Fibroblast of skin of back (primary cell): ENCODE data around the gene HK2.
"Not testable (repeated sequence)": the region's sequence is repeated elsewhere in the genome, so short reads cannot be mapped to it uniquely, and the experiment has no call there.

ENCODE experiments used
- DNase-seq: peaks from one replicate; pipeline ENCODE4 v3.0.0-alpha.2; 2013

The HK2 gene

DNA sequence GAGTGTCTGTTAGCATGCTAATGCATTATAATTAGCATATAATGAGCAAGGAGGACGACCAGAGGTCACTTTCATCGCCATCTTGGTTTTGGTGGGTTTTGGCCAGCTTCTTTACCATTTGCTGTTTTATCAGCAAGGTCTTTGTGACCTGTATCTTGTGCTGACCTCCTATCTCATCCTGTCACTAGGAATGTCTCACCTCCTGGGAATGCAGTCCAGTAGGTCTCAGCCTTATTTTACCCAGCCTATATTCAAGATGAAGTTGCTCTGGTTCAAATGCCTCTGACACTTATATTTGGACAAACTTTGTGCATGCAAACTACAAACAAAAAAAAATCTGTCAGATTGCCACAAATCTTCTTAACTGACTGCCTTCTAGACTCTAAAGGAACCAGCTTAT, 66.3 kb downstream of the HK2 start:
- DNase-seq: not testable (repeated sequence)

DNA sequence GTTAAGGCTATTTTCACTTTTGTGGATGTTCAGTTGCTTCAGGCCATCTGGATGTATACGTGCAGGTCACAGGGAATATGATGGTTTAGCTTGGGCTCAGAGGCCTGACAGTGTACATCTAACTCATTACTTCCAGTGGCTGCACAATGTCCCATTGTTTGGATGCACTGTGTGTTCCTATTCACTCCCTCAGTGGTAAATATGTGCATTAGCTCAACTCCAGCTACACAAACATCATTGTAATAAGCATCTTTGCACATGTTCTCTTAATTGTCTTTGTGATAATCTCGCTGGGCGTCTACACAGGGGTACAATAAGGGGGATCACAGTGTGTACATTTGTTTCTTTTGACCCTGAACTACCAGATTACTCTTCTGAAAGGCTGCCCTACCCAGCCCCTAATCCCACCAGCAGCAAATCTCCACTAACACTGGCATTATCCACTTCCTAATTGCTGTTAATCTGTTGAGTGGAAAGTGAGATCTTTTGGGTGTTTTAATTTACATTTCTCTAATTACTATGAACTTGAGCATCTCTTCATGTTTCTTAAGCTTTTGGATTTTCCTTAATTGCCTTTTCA, 68.4 kb downstream of the HK2 start:
- DNase-seq: no peak

DNA sequence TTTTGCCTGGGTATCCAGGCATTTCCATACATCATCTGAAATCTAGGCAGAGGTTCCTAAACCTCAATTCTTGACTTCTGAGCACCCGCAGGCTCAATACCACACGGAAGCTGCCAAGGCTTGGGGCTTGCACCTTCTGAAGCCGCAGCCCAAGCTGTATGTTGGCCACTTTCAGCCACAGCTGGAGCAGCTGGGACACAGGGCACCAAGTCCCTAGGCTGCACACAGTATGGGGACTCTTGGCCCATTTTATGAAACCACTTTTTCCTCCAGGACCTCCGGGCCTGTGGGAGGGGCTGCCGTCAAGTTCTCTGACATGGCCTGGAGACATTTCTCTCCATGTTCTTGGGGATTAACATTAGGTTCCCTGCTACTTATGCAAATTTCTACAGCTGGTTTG, 72.5 kb downstream of the HK2 start:
- DNase-seq: no peak

DNA sequence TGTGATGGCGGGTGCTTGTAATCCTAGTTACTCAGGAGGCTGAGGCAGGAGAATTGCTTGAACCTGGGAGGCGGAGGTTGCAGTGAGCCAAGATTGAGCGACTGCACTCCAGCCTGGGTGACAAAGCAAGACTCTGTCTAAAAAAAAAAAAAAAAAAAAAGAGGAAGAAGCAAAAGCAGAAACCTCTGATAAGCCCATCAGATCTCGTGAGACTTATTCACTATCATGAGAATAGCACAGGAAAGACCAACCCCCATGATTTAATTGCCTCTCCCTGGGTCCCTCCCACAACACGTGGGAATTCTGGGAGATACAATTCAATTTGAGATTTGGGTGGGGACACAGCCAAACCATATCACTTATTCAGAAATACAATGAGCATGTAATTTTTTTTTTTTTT, 73.6 kb downstream of the HK2 start:
- DNase-seq: not testable (repeated sequence)

DNA sequence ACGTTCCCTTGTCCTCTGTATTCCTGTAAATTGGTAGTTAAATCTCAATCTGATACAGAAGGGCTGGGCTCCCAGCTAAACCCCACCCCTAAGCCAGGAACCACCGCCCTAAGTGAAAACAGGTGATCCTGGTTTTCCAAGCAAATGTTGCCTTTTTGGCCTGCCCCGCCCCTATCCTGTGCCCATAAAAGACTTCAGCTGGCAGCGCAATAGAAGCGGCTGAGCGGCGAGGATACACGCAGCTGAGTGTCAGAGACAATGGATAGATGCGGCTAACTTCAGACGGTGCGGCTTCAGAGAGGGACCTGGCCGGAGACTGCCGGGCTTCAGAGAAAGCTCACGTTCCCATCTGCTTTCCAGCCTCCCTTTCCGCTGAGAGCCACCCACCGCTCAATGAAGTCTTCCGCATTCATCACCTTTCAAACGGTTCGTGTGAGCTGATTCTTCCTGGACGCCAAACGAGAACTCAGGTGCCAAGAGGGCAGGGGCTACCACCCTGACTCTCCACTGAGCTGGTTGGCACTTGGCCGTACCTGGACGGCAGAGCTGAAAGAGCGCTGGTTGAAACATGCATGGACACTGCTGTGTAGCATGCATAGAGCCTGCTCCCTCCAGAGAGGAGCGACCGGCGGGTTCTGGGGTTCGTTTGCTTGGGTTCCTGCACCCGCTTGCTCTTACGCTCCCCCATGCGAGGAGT, 75.0 kb downstream of the HK2 start:
- DNase-seq: no peak

DNA sequence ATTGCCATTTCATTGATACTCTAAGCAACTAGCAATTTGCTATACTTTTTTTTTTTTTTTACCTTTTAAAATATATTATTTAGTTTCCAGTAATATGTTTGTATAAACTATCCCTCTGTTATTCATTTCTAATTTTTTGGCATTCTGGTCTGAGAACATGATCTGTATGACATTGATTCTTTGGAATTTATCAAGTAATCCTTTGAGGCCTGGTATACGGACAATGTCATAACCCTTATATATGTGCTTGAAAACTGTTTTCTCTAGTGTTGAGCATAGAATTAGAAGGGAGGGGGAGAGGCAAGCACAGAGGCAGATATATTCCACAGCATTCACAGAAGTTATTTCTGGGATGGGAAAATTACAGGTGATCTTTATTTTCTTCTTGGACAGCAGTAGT, 76.3 kb downstream of the HK2 start:
- DNase-seq: no peak

DNA sequence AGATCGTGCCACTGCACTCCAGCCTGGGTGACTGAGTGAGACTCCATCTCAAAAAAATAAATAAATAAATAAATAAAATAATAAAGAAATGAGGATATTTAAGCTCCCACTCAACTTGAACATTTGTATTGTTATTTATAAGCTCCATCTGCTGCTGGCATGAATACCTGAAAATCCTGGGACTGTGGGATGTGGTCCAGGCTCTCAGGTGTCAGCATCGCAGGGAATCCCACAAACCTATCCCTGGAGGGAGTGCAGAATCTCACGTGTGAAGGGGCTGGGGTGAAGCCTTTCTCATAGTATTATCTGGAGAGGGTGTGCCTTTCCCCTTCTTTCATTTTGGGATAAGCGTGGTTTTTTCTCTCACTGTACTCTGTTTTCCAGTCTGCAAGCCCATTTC, 77.1 kb downstream of the HK2 start:
- DNase-seq: no peak

DNA sequence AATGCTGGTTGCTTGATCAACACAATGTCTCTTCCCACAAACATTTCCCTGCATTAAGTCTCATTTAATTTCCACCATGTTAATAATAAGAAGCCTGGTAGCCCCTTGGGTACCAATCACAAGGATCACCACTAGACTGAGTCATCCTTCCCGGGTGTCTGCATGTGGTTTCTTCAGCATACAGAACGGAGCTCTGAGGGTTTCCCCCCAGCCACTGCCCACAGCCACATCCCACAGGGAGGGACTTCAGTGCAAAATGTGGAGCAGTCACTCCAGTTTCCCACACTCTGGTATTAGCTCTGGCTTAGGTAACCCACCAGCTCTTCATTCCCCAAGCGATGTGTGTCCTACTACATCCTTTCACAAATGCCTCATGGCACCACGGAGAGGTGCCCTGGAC, 81.8 kb downstream of the HK2 start:
- peak; percentile 63 for DNase-seq

DNA sequence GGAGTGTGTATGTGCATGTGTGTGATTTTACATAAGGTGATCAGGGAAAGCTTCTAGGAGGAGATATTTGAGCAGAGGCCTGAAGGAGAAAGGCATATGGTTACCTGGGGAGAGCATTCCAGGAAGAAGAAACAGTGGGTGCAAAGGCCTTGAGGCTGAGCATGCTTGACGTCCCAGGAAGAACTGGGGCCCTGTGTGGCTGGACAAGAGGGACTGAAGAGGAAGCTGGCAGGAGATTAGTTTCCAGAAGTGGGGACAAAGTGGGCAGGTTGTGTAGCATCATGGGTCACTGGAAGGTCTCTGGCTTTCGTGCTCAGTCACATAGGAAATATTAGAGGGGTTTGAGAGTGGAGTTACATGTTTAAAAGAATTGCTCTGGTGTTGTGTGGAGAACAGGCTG, 82.5 kb downstream of the HK2 start:
- DNase-seq: no peak

DNA sequence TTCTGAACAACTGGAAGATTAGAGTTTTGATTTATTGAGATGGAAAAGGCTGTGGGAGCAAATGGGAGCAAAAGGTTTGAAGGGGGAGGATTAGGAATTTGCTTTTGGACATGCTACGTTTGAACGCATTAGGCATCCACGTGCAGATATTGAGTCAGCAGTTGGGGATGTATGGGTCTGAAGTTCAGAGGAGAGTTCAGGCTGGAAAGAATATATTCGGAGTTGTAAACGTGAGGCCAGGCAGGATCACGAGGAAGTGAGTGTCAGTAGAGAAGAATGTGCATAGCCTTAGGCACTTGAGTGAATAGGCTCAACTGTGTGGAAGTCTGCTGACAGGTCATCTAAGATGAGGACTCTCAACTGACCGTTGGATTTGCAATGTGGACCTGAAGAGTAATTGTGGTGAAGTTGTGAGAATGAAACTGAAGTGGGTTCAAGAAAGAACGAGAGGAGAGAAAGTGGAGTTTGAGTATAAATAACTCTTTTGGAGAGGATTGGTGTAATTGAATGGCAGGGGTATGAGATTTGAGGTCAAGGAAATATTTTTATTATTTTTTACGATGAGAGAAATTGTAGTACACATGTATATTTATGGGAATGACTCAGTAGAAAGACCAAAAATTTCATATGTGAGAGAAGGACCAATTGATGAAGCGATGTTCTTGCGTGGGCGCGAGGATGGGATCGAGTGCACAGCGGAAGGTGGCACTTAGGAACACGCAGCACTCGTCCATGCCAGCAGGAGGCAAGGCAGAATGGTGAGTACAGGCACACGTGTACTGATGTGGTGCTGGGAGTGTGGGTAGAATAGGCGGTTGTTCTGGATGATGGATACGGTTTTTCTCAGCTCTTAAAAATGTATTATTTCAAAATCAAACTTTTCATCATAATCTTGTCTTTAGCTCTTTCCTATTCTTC, 84.0 kb downstream of the HK2 start:
- DNase-seq: peak; percentile 68

DNA sequence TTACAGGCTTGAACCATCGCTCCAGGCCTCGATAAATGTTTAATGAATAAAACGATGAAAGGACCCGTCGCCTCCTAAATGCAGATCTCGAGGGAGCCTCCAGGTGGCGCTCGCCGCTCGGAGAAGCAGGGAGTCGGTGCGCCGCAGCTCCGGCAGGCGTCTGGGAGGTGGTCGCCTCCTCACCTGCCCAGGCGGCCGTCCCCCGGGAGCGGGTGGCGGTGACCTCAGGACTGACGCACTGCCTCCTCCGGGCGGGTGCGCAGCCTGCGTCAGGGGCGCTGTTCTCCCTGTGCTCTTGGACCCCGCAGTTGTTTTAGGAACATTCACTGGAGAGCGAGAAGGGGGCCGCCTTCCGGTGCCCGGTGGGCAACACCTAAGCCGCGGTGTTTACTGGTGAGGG, 85.9 kb downstream of the HK2 start:
- peak; percentile 47 for DNase-seq

DNA sequence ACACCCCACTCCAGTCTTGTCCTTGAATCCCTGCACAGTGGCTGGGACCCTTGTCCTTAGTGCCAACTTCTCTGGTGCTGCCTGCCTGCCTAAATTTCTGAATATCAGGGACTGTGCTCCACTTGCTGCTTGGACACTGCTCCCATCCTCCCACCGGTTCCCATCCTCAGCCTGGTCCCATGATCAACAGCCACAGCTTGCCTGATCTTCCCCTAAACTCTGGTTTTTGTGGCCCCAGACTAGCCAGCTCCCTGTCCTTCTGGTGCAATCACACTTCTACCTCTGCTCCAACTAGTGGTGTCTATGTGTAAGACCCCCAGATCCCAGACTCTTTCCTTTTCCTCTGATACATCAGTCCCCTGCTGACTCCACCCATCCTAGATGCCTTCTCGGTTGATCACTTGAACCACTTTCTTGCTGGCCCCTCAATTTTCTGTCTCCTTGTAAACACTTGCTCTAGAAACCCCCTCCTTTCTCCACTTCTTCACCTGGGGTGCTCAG, 87.4 kb downstream of the HK2 start:
- DNase-seq: no peak

DNA sequence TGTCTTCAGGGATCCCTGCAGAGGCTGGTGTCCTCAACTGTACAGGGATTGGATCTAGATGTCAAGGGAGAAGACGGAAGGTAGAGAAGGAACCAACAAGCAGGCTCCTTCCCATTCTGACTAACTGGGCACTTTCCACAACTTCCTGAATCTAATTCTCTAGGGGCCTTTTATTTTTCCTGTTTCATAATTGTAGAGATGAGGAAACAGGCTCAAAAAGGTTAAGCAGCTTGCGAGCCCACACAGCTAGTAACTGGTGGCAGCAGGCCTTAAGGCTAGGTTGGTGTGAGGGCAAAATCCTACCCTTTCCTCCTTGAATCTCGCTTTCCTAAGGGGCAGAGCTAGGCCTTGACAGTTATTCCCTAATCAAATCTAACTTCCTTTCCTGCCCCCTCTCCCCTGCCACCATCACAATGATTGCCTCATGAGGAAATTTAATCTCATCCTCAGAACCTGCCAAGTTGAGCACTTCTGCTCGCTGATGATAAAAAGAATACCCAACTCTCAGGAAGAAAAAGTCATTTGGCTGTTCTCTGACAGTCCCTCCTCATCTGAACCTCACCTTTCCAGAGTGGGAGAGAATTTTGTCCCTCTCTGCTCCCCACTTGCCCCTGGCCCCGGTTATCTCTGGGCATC, 88.8 kb downstream of the HK2 start:
- DNase-seq: no peak

DNA sequence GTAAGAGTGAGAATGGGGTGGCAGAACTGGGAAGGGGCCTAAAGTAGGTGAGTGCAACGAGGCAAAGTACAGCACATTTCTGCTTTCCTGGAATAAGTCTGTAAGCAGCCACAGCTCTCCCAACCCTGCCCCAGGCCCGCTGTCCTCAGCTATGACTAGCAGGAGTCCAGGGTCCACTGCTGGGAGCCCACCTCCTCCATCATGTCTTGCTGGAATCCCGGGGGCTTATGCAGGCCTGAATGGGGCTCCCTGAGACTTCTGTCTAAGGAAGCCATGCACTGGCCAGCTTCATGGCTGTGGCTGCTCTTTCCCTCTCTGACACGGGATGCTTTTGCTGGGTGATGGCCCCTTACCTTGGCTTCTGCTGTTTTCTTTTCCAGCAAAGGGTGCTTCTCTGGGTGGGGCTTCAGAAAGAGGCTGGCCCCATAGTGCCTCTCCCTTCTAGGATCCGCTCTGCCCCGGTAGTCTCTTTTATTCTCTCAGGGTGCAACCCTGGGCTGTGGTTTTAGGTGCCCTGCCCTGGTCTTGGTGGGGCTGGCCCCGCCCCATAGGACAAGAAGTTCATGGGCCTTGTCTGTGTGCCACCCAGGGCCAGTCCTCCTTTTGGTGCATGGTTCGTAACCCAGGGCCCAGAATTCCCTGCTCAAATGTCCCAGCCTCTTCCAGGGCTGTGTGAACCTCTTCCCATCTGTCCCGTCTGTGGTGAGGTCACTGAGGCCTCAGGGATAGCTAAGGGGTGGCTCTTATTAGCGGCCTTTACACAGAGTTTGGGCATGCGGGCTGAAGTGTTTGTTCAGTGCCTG, 90.7 kb downstream of the HK2 start:
- DNase-seq: no peak

DNA sequence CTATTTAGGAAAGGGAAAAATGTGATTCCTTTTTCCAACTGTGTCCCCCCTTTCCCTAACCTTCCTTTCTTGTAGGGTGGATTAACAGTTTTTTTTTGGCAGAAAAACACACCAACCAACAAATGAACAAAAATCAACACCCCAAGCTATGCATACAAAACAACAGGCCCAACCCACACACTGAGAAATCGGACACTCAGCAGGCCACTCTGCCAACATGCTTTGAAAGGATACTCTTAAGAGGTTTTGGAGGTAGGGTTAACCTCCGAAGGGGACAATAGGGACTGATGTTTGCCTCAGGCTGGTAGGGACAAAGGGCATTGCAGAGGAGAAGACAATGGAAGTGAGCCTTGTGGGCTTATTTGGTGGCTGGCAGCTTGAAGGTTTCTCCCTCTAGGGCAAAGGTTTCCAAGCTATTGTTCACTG, 91.4 kb downstream of the HK2 start:
- no peak for DNase-seq

DNA sequence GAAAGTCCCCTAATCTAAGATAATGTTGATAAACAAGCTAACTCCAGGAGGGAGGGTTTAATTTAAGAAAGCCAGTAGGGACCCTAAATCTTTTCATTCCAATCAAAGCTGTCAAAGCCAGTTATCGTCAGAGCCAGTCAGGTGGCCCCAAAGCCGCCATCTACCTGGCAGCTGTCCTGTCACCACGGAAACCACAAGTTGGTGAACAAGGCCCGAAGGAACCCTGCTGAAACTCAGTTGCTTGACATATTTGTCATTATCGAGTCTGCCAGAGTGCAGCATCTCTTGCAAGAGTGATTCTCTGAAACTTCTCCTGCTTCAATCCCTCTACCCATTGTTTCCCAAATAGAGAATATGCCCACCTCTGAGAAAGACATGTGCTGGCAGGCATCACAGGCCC, 93.7 kb downstream of the HK2 start:
- no peak for DNase-seq

DNA sequence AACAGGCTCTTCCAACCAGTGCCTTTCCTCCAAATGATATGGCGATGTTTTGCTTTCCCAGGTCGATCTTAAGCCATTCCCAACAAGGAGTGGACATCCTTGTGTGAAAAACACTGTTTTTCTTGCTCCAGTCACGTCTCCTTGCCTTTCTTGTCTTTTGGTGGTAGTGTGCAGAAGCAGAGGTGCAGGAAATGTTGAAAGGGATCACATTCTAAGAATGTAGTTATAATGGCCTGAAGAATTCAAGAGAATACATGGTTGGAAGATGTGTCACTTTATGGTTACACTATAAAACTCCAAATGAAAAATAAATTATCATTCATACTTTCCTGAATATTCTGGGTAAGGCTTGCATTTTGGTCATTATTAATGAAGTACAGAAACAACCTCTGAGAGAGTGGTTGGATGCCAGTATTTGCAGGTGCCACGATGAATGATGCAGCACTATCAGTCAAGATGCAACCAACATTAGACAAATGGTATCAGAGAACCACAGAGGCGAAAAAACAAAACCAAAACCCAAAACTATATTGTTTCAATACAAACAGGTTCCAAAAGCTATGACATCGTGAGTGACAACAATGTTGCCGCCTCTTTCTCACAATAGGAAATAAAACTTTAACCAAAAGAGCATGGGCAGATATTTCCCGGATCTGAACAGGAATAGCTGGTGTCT, 97.0 kb downstream of the HK2 start:
- DNase-seq: peak; percentile 45

DNA sequence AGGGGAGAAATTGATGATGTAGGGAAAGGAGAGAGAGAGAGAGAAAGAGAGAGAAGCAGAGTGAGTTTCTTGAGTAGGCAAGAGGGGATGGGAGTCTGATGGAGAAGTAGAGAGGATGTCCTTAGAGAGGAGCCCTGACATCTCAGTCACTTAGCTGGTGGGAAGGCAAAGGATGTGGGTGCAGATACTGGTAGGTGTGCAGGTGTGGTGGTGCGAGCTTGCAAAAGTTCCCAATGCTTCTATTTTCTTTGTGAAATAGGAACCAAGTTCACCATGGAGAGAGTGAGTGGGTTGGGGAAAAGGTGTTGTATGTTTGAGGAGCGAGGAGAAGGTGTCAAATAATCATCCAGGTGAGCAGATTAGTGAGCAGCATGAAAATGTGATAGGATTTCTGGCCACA, 98.0 kb downstream of the HK2 start:
- DNase-seq: no peak

DNA sequence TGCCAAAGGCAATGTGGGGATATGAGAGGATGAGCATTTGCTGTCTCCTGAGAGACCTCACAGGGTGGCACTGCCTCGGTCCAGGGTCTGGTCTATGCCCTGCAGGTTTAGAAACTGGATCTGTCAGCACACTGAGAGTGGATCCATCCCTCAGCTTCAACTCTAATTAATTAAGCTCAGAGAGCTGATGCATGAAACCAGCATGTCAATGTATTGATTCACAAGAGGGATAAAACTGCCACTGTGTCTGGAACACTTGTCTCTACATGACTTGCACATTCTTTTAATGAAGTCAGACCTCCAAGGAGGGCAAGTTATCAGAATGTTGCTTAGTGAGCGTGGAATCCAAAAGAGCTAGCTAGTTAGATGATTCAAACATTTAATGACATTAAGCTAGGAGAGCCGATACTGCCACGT, 102.1 kb downstream of the HK2 start:
- DNase-seq: peak; percentile 61

DNA sequence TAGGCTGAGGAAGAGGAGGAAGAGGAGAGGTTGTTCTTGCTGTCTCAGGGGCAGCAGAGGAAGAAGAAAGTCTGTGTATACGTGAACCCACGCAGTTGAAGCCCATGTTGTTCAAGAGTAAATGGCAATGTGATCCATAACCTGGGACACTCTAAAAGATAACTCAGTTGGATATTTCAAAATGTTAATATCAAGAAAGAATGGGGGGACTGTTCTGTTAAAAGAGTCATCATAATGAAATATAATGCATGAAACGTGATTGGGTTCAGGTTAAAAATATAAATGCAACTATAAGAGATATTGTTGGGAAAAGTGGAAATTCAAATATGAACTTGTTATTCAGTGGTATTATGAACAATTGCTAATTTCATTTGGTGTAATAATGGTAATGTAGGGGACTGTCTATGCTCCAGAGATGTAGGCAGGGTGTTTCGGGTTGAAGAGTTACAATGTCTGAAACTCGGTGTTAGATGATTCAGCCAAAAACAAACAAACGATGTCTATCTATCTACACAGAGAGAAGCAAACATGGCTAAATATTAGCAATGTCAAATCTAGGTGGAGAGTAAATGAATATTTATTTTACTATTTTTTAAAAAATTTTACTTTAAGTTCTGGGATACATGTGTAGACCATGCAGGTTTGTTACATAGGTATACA, 103.4 kb downstream of the HK2 start:
- no peak for DNase-seq

DNA sequence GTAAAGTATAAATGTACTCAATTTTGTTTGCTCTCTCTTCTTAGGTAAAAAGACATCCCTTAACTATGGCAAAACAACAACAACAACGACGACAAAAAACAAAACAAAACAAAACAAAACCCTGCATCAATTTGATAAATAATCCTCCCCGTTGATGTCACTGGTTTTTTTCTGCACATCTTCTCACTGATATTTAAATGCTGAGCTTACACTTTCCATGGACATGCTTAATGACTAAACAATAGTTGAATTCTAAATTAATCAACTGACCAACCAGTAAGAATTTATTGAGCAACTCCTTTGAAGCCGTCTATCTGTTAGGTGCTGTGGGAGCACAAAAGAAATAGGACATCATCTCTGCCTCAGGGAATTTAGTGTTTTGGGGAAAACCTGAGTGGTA, 104.3 kb downstream of the HK2 start:
- DNase-seq: no peak
